ENCODE measurements around the gene NSFL1C. TPM values are rescaled to one million over a fixed set of nuclear protein-coding genes. Genes with fewer than 3 reads are reported as not detected.
"Not testable (repeated sequence)": the region's sequence is repeated elsewhere in the genome, so short reads cannot be mapped to it uniquely, and the experiment has no call there.

The NSFL1C gene
- polyA plus RNA-seq, 1 donor (not counting 4 experiments of a cell fraction or from before 2014, with no cell fraction given), result 38.8 TPM

DNA sequence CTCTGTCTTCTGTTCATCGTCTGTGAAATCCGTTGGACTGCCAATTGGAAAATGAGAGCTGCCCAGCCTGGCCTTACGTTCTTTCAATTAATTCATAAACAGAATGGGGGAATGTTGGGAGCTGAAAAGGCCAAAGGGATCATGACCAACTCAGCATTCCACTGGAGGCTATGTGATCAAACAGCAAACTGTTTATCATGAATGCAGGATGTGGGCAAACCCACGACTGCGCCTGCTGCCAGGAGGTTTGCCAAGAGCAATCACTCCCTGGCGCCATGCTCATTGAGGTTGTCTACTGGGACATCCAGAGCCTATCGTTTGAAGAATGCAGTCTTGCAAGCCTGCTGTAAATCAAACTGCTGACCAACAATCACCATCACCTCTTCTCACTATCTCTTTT, 64.5 kb downstream of the NSFL1C start:
- H3K27ac ChIP-seq (ENCODE audit: control insufficient read depth, insufficient read depth, low read length), result no peak overlapping the region
- H3K36me3 ChIP-seq (ENCODE audit: control insufficient read depth in 2 of 2, extremely low read depth in 1 of 2, insufficient read depth in 2 of 2, low read length in 2 of 2), result no peaks in the 10 kb centered on the region
- H2AFZ ChIP-seq (ENCODE audit: control insufficient read depth, low read length), result no peak overlapping the region
- dilution Hi-C loops (cut with MboI; ENCODE audit: extremely low pct_ligation_motif_present, low sequenced_read_pairs), result no loop called here
- H3K4me2 ChIP-seq (ENCODE audit: control insufficient read depth, extremely low read depth, insufficient read depth, low read depth, low read length), result peak overlapping the region; percentile 6
- H4K20me1 ChIP-seq (ENCODE audit: control insufficient read depth, extremely low read depth, insufficient read depth, low read length), result no peaks in the 10 kb centered on the region
- peaks cover 34% of the 10 kb centered on the region for H3K4me1 ChIP-seq (ENCODE audit: control insufficient read depth, extremely low read depth, insufficient read depth, low read length)
- FAIRE-seq (no peak), DNase-seq (ENCODE audit: low read depth, low spot score) (no peak)
- no peaks in the 10 kb centered on the region for H3K9me1 ChIP-seq (ENCODE audit: control insufficient read depth, extremely low read depth, insufficient read depth, low read length)
- peaks cover 4% of the 10 kb centered on the region for H3K9me3 ChIP-seq (ENCODE audit: control insufficient read depth, low read depth, low read length)
- TF ChIP-seq, protein P1, sequence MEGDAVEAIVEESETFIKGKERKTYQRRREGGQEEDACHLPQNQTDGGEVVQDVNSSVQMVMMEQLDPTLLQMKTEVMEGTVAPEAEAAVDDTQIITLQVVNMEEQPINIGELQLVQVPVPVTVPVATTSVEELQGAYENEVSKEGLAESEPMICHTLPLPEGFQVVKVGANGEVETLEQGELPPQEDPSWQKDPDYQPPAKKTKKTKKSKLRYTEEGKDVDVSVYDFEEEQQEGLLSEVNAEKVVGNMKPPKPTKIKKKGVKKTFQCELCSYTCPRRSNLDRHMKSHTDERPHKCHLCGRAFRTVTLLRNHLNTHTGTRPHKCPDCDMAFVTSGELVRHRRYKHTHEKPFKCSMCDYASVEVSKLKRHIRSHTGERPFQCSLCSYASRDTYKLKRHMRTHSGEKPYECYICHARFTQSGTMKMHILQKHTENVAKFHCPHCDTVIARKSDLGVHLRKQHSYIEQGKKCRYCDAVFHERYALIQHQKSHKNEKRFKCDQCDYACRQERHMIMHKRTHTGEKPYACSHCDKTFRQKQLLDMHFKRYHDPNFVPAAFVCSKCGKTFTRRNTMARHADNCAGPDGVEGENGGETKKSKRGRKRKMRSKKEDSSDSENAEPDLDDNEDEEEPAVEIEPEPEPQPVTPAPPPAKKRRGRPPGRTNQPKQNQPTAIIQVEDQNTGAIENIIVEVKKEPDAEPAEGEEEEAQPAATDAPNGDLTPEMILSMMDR (optimal IDR thresholded peaks at IDR 0.05 in 1 of 3, IDR thresholded peaks at IDR 0.05 in 1 of 3, conservative IDR thresholded peaks at IDR 0.05 in 1 of 3; ENCODE audit: extremely low read depth in 1 of 3, insufficient read depth in 2 of 3, low read length in 3 of 3), result no peak
- TF ChIP-seq EZH2 (IDR thresholded peaks at IDR 0.05; ENCODE audit: low read length), result no peak
- no peaks in the 10 kb centered on the region for H3K79me2 ChIP-seq (ENCODE audit: control insufficient read depth, insufficient read depth, low read length)
- no peak overlapping the region for H3K9ac ChIP-seq (ENCODE audit: control insufficient read depth, extremely low read depth, insufficient read depth, low read length)
- H3K4me3 ChIP-seq (ENCODE audit: control insufficient read depth in 2 of 3, extremely low read depth in 1 of 3, insufficient read depth in 2 of 3, low read depth in 1 of 3, low read length in 3 of 3), result no peak overlapping the region
- no peaks in the 10 kb centered on the region for H3K27me3 ChIP-seq (ENCODE audit: control insufficient read depth, extremely low read depth, insufficient read depth, low read length)

DNA sequence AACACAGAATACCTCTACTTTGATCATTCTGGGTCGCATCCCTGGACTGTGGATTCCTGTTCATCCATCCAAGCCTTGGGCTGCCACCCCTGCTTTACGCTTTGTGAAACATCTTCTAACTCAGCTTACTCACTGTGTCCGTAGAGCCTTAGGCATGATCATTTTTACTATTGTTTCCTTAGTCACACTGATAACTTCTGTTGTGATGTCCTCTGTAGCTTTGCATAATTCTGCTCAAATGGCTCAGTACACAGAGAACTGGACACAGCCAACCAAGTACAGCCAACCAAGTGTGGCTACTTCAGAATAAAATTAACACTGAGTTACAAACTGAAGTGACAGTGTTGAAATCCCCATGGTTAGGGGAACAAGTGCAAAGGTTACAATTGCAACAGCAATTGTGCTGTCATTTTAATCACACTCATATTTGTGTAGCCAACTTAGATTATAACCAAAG, 65.2 kb downstream of the NSFL1C start:
- no peak for DNase-seq (ENCODE audit: low read depth, low spot score)
- H3K4me1 ChIP-seq (ENCODE audit: control insufficient read depth, extremely low read depth, insufficient read depth, low read length), result peaks cover 35% of the 10 kb centered on the region
- no peak for FAIRE-seq

DNA sequence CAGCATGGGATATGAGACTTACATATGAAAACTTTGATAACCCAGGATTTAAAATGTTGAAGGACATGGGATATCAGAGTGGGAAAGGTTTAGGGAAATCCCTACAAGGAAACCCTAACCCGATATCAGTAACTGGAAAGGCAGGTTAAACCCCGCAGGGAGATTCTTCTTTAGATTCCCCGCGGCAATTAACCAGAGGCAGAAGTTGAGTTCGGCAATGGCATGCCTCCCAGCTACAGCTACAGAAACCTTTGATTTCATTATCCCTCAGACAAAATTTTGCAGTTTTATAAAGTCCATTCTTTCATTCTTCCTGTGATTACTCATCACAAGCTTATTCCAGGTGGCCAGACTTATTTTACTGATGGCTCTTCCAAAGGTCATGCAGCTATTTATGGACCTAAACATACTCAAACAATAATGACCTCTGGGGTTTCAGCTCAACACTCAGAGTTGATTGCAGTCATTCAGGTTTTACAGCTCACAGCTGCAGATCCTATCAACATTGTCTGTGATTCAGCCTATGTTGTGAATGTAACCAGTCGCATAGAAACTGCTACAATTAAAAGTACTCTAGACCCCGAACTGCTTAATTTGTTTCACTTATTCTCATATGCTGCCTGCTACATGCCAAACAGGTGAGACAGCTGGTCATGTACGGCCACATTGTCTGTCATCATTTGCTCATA, 66.8 kb downstream of the NSFL1C start:
- Histone ChIP-seq H3K4me2 (ENCODE audit: control insufficient read depth, extremely low read depth, insufficient read depth, low read depth, low read length) (peak overlapping the region; percentile 81), H3K9ac (ENCODE audit: control insufficient read depth, extremely low read depth, insufficient read depth, low read length) (peak overlapping the region; percentile 67), H3K4me1 (ENCODE audit: control insufficient read depth, extremely low read depth, insufficient read depth, low read length) (peaks cover 41% of the 10 kb centered on the region), H3K27ac (ENCODE audit: control insufficient read depth, insufficient read depth, low read length) (peak overlapping the region; percentile 89), H3K4me3 (ENCODE audit: control insufficient read depth in 2 of 3, extremely low read depth in 1 of 3, insufficient read depth in 2 of 3, low read depth in 1 of 3, low read length in 3 of 3) (peak overlapping the region in 1 of 3 experiments; percentile 38)
- H3K79me2 ChIP-seq (ENCODE audit: control insufficient read depth, insufficient read depth, low read length); H3K36me3 ChIP-seq (ENCODE audit: control insufficient read depth in 2 of 2, extremely low read depth in 1 of 2, insufficient read depth in 2 of 2, low read length in 2 of 2); DNase-seq (ENCODE audit: low read depth, low spot score); H3K27me3 ChIP-seq (ENCODE audit: control insufficient read depth, extremely low read depth, insufficient read depth, low read length); H4K20me1 ChIP-seq (ENCODE audit: control insufficient read depth, extremely low read depth, insufficient read depth, low read length); dilution Hi-C loops (cut with MboI; ENCODE audit: extremely low pct_ligation_motif_present, low sequenced_read_pairs); H2AFZ ChIP-seq (ENCODE audit: control insufficient read depth, low read length); H3K9me3 ChIP-seq (ENCODE audit: control insufficient read depth, low read depth, low read length); H3K9me1 ChIP-seq (ENCODE audit: control insufficient read depth, extremely low read depth, insufficient read depth, low read length): not testable (repeated sequence)
- peak; percentile 81 for FAIRE-seq

More for the DNA sequence above, 65.2 kb downstream of the NSFL1C start:
- no peaks in the 10 kb centered on the region for H3K9me1 ChIP-seq (ENCODE audit: control insufficient read depth, extremely low read depth, insufficient read depth, low read length)
- H2AFZ ChIP-seq (ENCODE audit: control insufficient read depth, low read length), result no peak overlapping the region
- peaks cover 4% of the 10 kb centered on the region for H3K9me3 ChIP-seq (ENCODE audit: control insufficient read depth, low read depth, low read length)
- H3K9ac ChIP-seq (ENCODE audit: control insufficient read depth, extremely low read depth, insufficient read depth, low read length), result no peak overlapping the region
- H3K27ac ChIP-seq (ENCODE audit: control insufficient read depth, insufficient read depth, low read length), result peak overlapping the region; percentile 89
- TF ChIP-seq, protein P1 (optimal IDR thresholded peaks at IDR 0.05 in 1 of 3, IDR thresholded peaks at IDR 0.05 in 1 of 3, conservative IDR thresholded peaks at IDR 0.05 in 1 of 3; ENCODE audit: extremely low read depth in 1 of 3, insufficient read depth in 2 of 3, low read length in 3 of 3), result no peak
- no peak for TF ChIP-seq EZH2 (IDR thresholded peaks at IDR 0.05; ENCODE audit: low read length)
- dilution Hi-C loops (cut with MboI; ENCODE audit: extremely low pct_ligation_motif_present, low sequenced_read_pairs), result no loop called here
- H3K4me2 ChIP-seq (ENCODE audit: control insufficient read depth, extremely low read depth, insufficient read depth, low read depth, low read length), result no peak overlapping the region
- H3K79me2 ChIP-seq (ENCODE audit: control insufficient read depth, insufficient read depth, low read length), result no peaks in the 10 kb centered on the region
- H4K20me1 ChIP-seq (ENCODE audit: control insufficient read depth, extremely low read depth, insufficient read depth, low read length), result no peaks in the 10 kb centered on the region
- H3K27me3 ChIP-seq (ENCODE audit: control insufficient read depth, extremely low read depth, insufficient read depth, low read length), result no peaks in the 10 kb centered on the region
- H3K36me3 ChIP-seq (ENCODE audit: control insufficient read depth in 2 of 2, extremely low read depth in 1 of 2, insufficient read depth in 2 of 2, low read length in 2 of 2), result no peaks in the 10 kb centered on the region
- H3K4me3 ChIP-seq (ENCODE audit: control insufficient read depth in 2 of 3, extremely low read depth in 1 of 3, insufficient read depth in 2 of 3, low read depth in 1 of 3, low read length in 3 of 3), result no peak overlapping the region

DNA sequence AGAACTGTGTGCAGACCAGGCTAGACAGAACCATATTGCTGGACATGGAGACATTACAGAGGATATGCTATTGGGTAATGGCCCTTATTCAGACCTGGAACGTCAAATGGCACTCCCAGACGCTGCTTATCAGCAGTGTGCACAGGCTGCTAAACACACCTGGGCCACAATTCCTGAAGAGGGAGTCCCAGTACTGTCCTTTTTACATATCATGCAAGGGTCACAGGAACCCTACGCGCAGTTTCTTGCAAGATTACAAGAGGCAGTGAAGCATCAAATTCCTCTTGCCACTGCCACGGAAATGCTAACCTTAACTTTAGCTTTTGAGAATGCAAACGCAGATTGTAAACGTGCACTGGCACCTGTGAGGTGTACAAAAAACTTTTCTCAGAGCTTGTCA, 68.5 kb downstream of the NSFL1C start:
- H3K9me1 ChIP-seq (ENCODE audit: control insufficient read depth, extremely low read depth, insufficient read depth, low read length); H3K79me2 ChIP-seq (ENCODE audit: control insufficient read depth, insufficient read depth, low read length); H2AFZ ChIP-seq (ENCODE audit: control insufficient read depth, low read length); H3K9ac ChIP-seq (ENCODE audit: control insufficient read depth, extremely low read depth, insufficient read depth, low read length); H3K27ac ChIP-seq (ENCODE audit: control insufficient read depth, insufficient read depth, low read length); H3K27me3 ChIP-seq (ENCODE audit: control insufficient read depth, extremely low read depth, insufficient read depth, low read length); H3K4me2 ChIP-seq (ENCODE audit: control insufficient read depth, extremely low read depth, insufficient read depth, low read depth, low read length); H3K4me3 ChIP-seq (ENCODE audit: control insufficient read depth in 2 of 3, extremely low read depth in 1 of 3, insufficient read depth in 2 of 3, low read depth in 1 of 3, low read length in 3 of 3); H3K9me3 ChIP-seq (ENCODE audit: control insufficient read depth, low read depth, low read length); dilution Hi-C loops (cut with MboI; ENCODE audit: extremely low pct_ligation_motif_present, low sequenced_read_pairs); FAIRE-seq; H3K36me3 ChIP-seq (ENCODE audit: control insufficient read depth in 2 of 2, extremely low read depth in 1 of 2, insufficient read depth in 2 of 2, low read length in 2 of 2); DNase-seq (ENCODE audit: low read depth, low spot score); H4K20me1 ChIP-seq (ENCODE audit: control insufficient read depth, extremely low read depth, insufficient read depth, low read length): not testable (repeated sequence)
- peaks cover 50% of the 10 kb centered on the region for H3K4me1 ChIP-seq (ENCODE audit: control insufficient read depth, extremely low read depth, insufficient read depth, low read length)
